GM23248 (cell line): ENCODE data around the gene MUS81. TPM values are rescaled to one million over a fixed set of nuclear protein-coding genes. Genes with fewer than 3 reads are reported as not detected.

Experiments used
- DNase-seq: peaks from one replicate; pipeline ENCODE4 v3.0.0-alpha.2; 2015
- H2AFZ ChIP-seq: fragments of 200-600 bp; sonication (generic); 2 replicates; pipeline ENCODE4 v1.6.1; 2016; ENCODE audit warnings: antibody characterized with exemption
- H3F3A ChIP-seq: fragments of 200-600 bp; sonication (generic); 2 replicates; pipeline ENCODE4 v1.6.1; 2016; ENCODE audit warnings: mild to moderate bottlenecking, antibody characterized with exemption, mixed run types; ENCODE audit not compliant: insufficient read depth
- H3K27ac ChIP-seq: fragments of 200-600 bp; sonication (generic); 2 replicates; pipeline ENCODE4 v1.5.1; 2016; ENCODE audit warnings: mild to moderate bottlenecking
- H3K27me3 ChIP-seq: fragments of 200-600 bp; sonication (generic); replicated peaks from 2 replicates; pipeline ENCODE4 v1.6.1; 2016; ENCODE audit warnings: mild to moderate bottlenecking; ENCODE audit not compliant: insufficient read depth
- H3K36me3 ChIP-seq: fragments of 200-600 bp; sonication (generic); 2 replicates; pipeline ENCODE4 v1.6.1; 2016; ENCODE audit warnings: low read depth, mild to moderate bottlenecking
- H3K4me1 ChIP-seq: fragments of 200-600 bp; sonication (generic); 2 replicates; pipeline ENCODE4 v1.6.1; 2016; ENCODE audit warnings: mild to moderate bottlenecking; ENCODE audit not compliant: insufficient read depth
- H3K4me2 ChIP-seq: fragments of 200-600 bp; sonication (generic); one replicate; pipeline ENCODE4 v1.6.1; 2016; ENCODE audit warnings: mild to moderate bottlenecking; ENCODE audit not compliant: unreplicated experiment
- H3K4me3 ChIP-seq: fragments of 200-600 bp; sonication (generic); 2 replicates; pipeline ENCODE4 v1.5.1; 2016; ENCODE audit warnings: mild to moderate bottlenecking
- H3K79me2 ChIP-seq: fragments of 200-600 bp; sonication (generic); 2 replicates; pipeline ENCODE4 v1.6.1; 2016; ENCODE audit warnings: mild to moderate bottlenecking; ENCODE audit not compliant: insufficient read depth
- H3K9ac ChIP-seq: fragments of 200-600 bp; sonication (generic); 2 replicates; pipeline ENCODE4 v1.6.1; 2016; ENCODE audit warnings: mild to moderate bottlenecking
- H3K9me2 ChIP-seq: fragments of 200-600 bp; sonication (generic); 2 replicates; pipeline ENCODE4 v1.6.1; 2016; ENCODE audit warnings: mixed run types, mild to moderate bottlenecking, moderate library complexity; ENCODE audit not compliant: insufficient read depth
- H3K9me3 ChIP-seq: fragments of 200-600 bp; sonication (generic); one replicate; pipeline ENCODE4 v1.6.1; 2017; ENCODE audit warnings: low read depth
- H4K20me1 ChIP-seq: fragments of 200-600 bp; sonication (generic); 2 replicates; pipeline ENCODE4 v1.6.0; 2016; ENCODE audit not compliant: insufficient read depth
- EZH2 ChIP-seq: fragments of 200-600 bp; sonication (generic); IDR thresholded peaks from 2 replicates; pipeline ENCODE4 v1.6.1; 2018; ENCODE audit warnings: antibody characterized with exemption, mild to moderate bottlenecking; ENCODE audit not compliant: insufficient read depth, poor library complexity, severe bottlenecking
- EZH2phosphoT487 ChIP-seq: fragments of 200-600 bp; sonication (generic); IDR thresholded peaks from 2 replicates; pipeline ENCODE4 v1.6.1; 2018; ENCODE audit warnings: antibody characterized with exemption, moderate library complexity, mild to moderate bottlenecking, low read depth; ENCODE audit not compliant: insufficient read depth
- WGBS, 2 experiments: methylation state at CpG; one replicate each; pipeline ENCODE4 v1.1.6; 2015 to 2017; ENCODE audit warnings: low lambda C conversion rate in 2 of 2, low coverage in 1 of 2; ENCODE audit errors: missing lambda C conversion rate in 2 of 2; 5-methylcytosine and 5-hydroxymethylcytosine counted together
- in situ Hi-C: fragments of 300-500 bp; cut with MboI; formaldehyde crosslinking; loops from 2 replicates; pipeline ENCODE4 v1.15.0; 2020
- polyA plus RNA-seq: library from polyadenylated mRNA; unstranded; fragments of >200 nt; fragmentation: Nextera tagmentation; extraction: Ambion mirVana; gene quantifications from 2 replicates; pipeline ENCODE4 v1.2.1, GENCODE V29; 2016
- total RNA-seq: library from RNA; depleted of rRNA; stranded (reverse); fragments of >200 nt; shearing (Covaris generic); gene quantifications from 2 replicates; pipeline ENCODE4 v1.2.3, GENCODE V29; 2014; rRNA removed

MUS81 gene
- total RNA-seq (49.6 and 56.0 TPM in 2 replicates), polyA plus RNA-seq (39.4 and 42.0 TPM in 2 replicates)

- peaks cover 17% of the 10 kb centered on the region for H3K4me1 ChIP-seq
- TF ChIP-seq EZH2: no peak
- TF ChIP-seq EZH2phosphoT487: no peak
- H3K9me3 ChIP-seq: no peaks in the 10 kb centered on the region
- in situ Hi-C loops: no loop called here
- peaks cover 17% of the 10 kb centered on the region; the same call in 1 of the 2 replicates for H3K36me3 ChIP-seq
- peak within 1 kb of the TSS; percentile 90 for H3K9ac ChIP-seq
- no peaks in the 10 kb centered on the region for H3K9me2 ChIP-seq
- H3K4me2 ChIP-seq: peak within 1 kb of the TSS; percentile 94
- peaks cover 11% of the 10 kb centered on the region; the same call in 1 of the 2 replicates for H4K20me1 ChIP-seq
- 1% methylated on average over 70 to 72 of the region's 78 CpGs for WGBS, 2 experiments
- H3K27ac ChIP-seq: peak within 1 kb of the TSS; percentile 84
- peaks cover 49% of the 10 kb centered on the region for H3F3A ChIP-seq
- H2AFZ ChIP-seq: peak within 1 kb of the TSS; percentile 67
- peak within 1 kb of the TSS; percentile 92 for H3K4me3 ChIP-seq
- H3K27me3 ChIP-seq: no peaks in the 10 kb centered on the region
- DNase-seq: peak; percentile 98
- H3K79me2 ChIP-seq: peaks cover 55% of the 10 kb centered on the region
Observed at GRCh38 chr11:65860278-65861164, at the start of gene MUS81. TSS of gene MUS81 (plus strand) at chr11:65860433. CDS start at chr11:65860754, 321 bp downstream.

- H3K9me2 ChIP-seq: no peaks in the 10 kb centered on the region
- H2AFZ ChIP-seq: no peak overlapping the region
- 0 out of 2 replicates have a peak, but pooled peaks cover 4% of the 10 kb centered on the region for H3K27me3 ChIP-seq
- no peak for DNase-seq
- no peak overlapping the region for H3K4me2 ChIP-seq
- TF ChIP-seq EZH2: no peak
- no peaks in the 10 kb centered on the region for H3K4me1 ChIP-seq
- in situ Hi-C loops: no loop called here
- H3K9me3 ChIP-seq: no peaks in the 10 kb centered on the region
- H3K79me2 ChIP-seq: no peaks in the 10 kb centered on the region
- no peak overlapping the region for H3K27ac ChIP-seq
- no peaks in the 10 kb centered on the region for H4K20me1 ChIP-seq
- no peak overlapping the region for H3K4me3 ChIP-seq
- no peak overlapping the region for H3K9ac ChIP-seq
- H3K36me3 ChIP-seq: no peaks in the 10 kb centered on the region
- WGBS, 2 experiments: 58 to 59% methylated on average over 19 of the region's 19 CpGs
- H3F3A ChIP-seq: no peaks in the 10 kb centered on the region
Observed at GRCh38 chr11:65811764-65812475, 48.3 kb upstream of the MUS81 start.

- Histone ChIP-seq H3K4me2 (no peak overlapping the region), H3K27me3 (no peaks in the 10 kb centered on the region), H3K9me3 (no peaks in the 10 kb centered on the region), H3K9ac (no peak overlapping the region), H3K27ac (no peak overlapping the region), H3F3A (no peaks in the 10 kb centered on the region), H2AFZ (no peak overlapping the region), H3K79me2 (no peaks in the 10 kb centered on the region), H3K4me3 (no peak overlapping the region), H3K36me3 (no peaks in the 10 kb centered on the region), H4K20me1 (no peaks in the 10 kb centered on the region), H3K9me2 (no peaks in the 10 kb centered on the region), H3K4me1 (no peaks in the 10 kb centered on the region)
- TF ChIP-seq EZH2phosphoT487: no peak
- no peak for TF ChIP-seq EZH2
- WGBS, 2 experiments: 60 to 62% methylated on average over 18 of the region's 18 CpGs
- DNase-seq: peak; percentile 21
- in situ Hi-C loops: no loop called here
Observed at GRCh38 chr11:65814131-65814985, 45.9 kb upstream of the MUS81 start.
